Vagina (tissue), 2 donors: ENCODE results near the gene MID1.

ENCODE experiments used
- CTCF ChIP-seq, 3 experiments: fragments of 450-650 bp in 2 of 3; fragments of 200-600 bp in 1 of 3; sonication (generic) in 1 of 3; IDR thresholded peaks; one replicate each; pipeline ENCODE4 v1.5.1; 2017 to 2019; ENCODE audit warnings: antibody characterized with exemption in 3 of 3, mild to moderate bottlenecking in 2 of 3, moderate library complexity in 2 of 3
- POLR2A ChIP-seq, 2 donors: fragments of 450-650 bp; IDR thresholded peaks; one replicate each; pipeline ENCODE4 v1.6.1; 2017; ENCODE audit warnings: antibody characterized with exemption in 2 of 2, mild to moderate bottlenecking in 2 of 2, moderate library complexity in 2 of 2
- POLR2AphosphoS5 ChIP-seq, 2 donors: sonication (generic); formaldehyde crosslinking; IDR thresholded peaks; one replicate each; pipeline ENCODE4 v1.9.0; 2017; ENCODE audit warnings: antibody characterized with exemption in 2 of 2, mild to moderate bottlenecking in 2 of 2, low read depth in 1 of 2; ENCODE audit not compliant: insufficient read depth in 1 of 2

- TF ChIP-seq CTCF (IDR thresholded peaks at IDR 0.05) = no peak
- TF ChIP-seq POLR2A (IDR thresholded peaks at IDR 0.05) = no peak
- no peak for TF ChIP-seq POLR2AphosphoS5 (IDR thresholded peaks at IDR 0.05; ENCODE audit: insufficient read depth in 1 of 2, low read depth in 1 of 2)
Measured at GRCh38 chrX:10608099-10608498, 12.3 kb downstream of the MID1 start.
